GM20000 (cell line): ENCODE results near the gene MYOG.

Source experiments
- DNase-seq: peaks from one replicate; pipeline ENCODE4 v3.0.0; 2012; ENCODE audit warnings: low spot score
- CTCF ChIP-seq: IDR thresholded peaks from 2 replicates; pipeline ENCODE4 v1.5.1; 2012; ENCODE audit warnings: mild to moderate bottlenecking, control low read depth; ENCODE audit errors: extremely low read depth, missing control alignments

The MYOG gene

GRCh38 chr1:203085528-203086406 is at the start of gene MYOG:
TSS of gene MYOG (minus strand) at chr1:203086012. CDS start at chr1:203085961, 51 bp downstream.
- no peak for DNase-seq
- no peak for TF ChIP-seq CTCF

GRCh38 chr1:203133970-203134725 is 48.3 kb upstream of the MYOG start:
- no peak for TF ChIP-seq CTCF
- DNase-seq: no peak

GRCh38 chr1:203131548-203132200 is 45.9 kb upstream of the MYOG start:
- DNase-seq: no peak
- TF ChIP-seq CTCF: no peak

GRCh38 chr1:203130358-203130985 is 44.7 kb upstream of the MYOG start:
- no peak for DNase-seq
- no peak for TF ChIP-seq CTCF

GRCh38 chr1:203129501-203130231 is 43.9 kb upstream of the MYOG start:
- no peak for DNase-seq
- no peak for TF ChIP-seq CTCF

GRCh38 chr1:203128716-203129500 is 43.1 kb upstream of the MYOG start:
- DNase-seq: no peak
- TF ChIP-seq CTCF: no peak
